ENCODE measurements around the gene LRIG1. TPM values are rescaled to one million over a fixed set of nuclear protein-coding genes. Genes with fewer than 3 reads are reported as not detected.

The LRIG1 gene
- total RNA-seq, 4 donors from 2014 or later = 44.2 to 96.2 (median 57.6) TPM

GRCh38 chr3:66477856-66478255, 23.0 kb downstream of the LRIG1 start:
- no peak for DNase-seq (ENCODE audit: low spot score)
- TF ChIP-seq, protein P1, sequence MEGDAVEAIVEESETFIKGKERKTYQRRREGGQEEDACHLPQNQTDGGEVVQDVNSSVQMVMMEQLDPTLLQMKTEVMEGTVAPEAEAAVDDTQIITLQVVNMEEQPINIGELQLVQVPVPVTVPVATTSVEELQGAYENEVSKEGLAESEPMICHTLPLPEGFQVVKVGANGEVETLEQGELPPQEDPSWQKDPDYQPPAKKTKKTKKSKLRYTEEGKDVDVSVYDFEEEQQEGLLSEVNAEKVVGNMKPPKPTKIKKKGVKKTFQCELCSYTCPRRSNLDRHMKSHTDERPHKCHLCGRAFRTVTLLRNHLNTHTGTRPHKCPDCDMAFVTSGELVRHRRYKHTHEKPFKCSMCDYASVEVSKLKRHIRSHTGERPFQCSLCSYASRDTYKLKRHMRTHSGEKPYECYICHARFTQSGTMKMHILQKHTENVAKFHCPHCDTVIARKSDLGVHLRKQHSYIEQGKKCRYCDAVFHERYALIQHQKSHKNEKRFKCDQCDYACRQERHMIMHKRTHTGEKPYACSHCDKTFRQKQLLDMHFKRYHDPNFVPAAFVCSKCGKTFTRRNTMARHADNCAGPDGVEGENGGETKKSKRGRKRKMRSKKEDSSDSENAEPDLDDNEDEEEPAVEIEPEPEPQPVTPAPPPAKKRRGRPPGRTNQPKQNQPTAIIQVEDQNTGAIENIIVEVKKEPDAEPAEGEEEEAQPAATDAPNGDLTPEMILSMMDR (IDR thresholded peaks at IDR 0.05) = no peak
- ATAC-seq (ENCODE audit: low FRiP score) = no peak

- ATAC-seq (ENCODE audit: low FRiP score) = no peak
- TF ChIP-seq, protein P1 (IDR thresholded peaks at IDR 0.05) = no peak
Measured at GRCh38 chr3:66476852-66477381, 23.9 kb downstream of the LRIG1 start.

GRCh38 chr3:66475386-66476020, 25.3 kb downstream of the LRIG1 start:
- no peak for DNase-seq (ENCODE audit: low spot score)
- no peak for ATAC-seq (ENCODE audit: low FRiP score)
- TF ChIP-seq, protein P1 (IDR thresholded peaks at IDR 0.05) = no peak

More at GRCh38 chr3:66476852-66477381, 23.9 kb downstream of the LRIG1 start:
- DNase-seq (ENCODE audit: low spot score) = no peak

GRCh38 chr3:66473692-66474091, 27.1 kb downstream of the LRIG1 start:
- TF ChIP-seq, protein P1 (IDR thresholded peaks at IDR 0.05) = no peak
- ATAC-seq (ENCODE audit: low FRiP score) (no peak), DNase-seq (ENCODE audit: low spot score) (no peak)

DNA sequence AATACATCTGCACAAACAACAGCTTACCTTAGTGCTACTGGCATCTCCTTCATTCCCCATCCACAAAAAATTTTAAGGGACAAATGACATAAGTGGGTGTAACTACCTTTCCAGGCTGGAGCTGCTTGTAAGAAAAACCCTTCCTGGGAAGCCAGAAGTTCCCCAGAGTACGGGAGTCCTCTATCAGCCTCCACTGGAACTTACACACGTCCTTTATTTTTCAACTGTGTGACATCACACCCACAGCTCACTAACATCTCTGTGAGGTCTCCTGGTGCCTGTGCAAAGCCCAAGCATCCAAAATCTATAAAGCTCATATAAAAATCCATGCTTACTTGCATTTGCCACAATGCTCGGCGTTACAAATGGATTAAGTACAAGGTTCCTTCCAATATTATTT, 27.6 kb downstream of the LRIG1 start:
- no peak for ATAC-seq (ENCODE audit: low FRiP score)
- TF ChIP-seq, protein P1 (IDR thresholded peaks at IDR 0.05) = no peak
- DNase-seq (ENCODE audit: low spot score) = no peak

DNA sequence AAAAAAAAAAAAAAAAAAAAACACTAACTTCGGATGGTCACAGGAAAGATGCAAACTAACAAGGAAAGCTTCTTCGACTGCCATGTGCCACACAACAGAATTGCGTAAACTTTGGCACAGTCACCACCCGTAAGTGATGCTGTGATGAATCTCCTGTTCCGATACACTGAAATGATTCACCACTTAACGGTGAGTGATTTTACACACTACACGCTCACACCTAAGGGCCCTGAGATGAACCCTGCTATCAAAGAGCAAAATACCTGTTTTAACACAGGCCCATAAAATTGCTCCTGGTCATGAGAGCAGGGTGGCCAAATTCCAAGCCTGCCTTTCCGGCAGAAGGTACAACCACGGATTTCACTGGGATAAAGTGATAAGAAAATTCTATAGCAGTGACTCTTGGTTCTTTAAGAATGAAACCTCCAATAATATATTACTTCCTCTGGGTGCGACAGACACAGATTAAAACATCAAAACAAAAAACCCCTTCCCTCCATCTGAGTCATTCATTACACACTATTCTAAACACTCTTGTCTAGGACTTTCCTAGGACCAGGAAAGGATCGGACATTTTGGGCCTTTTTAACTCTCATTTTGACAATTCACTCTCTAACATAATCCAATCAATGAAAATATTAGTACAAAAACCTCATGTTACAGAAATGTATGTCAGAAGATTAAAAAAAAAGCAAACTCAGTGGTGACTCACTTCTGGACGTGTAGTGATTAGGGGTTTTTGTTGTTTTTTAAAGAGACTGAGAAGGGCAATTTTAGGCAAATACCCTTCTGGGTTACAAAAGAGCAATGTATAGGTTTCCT, 28.3 kb downstream of the LRIG1 start:
- TF ChIP-seq, protein P1 (IDR thresholded peaks at IDR 0.05) = no peak
- ATAC-seq (ENCODE audit: low FRiP score) = peak; percentile 44
- no peak for DNase-seq (ENCODE audit: low spot score)

Data from omental fat pad (tissue), 4 donors.